Esophagus squamous epithelium (tissue), 5 donors: ENCODE measurements around the gene CTNNA1. TPM values are rescaled to one million over a fixed set of nuclear protein-coding genes. Genes with fewer than 3 reads are reported as not detected.

Experiments used
- DNase-seq: peaks from one replicate; lab custom pipeline; 2025; lab: John Stamatoyannopoulos, UW
- H3K27ac ChIP-seq, 4 donors: fragments of 200-600 bp; sonication (generic); one replicate each; pipeline ENCODE4 v1.5.1; 2016 to 2019; ENCODE audit warnings: mild to moderate bottlenecking in 1 of 4
- H3K27me3 ChIP-seq, 4 donors: fragments of 200-600 bp; sonication (generic); 1 replicate in 3 of 4; 2 replicates in 1 of 4; pipeline versions ENCODE4 v1.5.1 to v1.6.0; 2017 to 2021; ENCODE audit warnings: antibody characterized with exemption in 1 of 4
- H3K36me3 ChIP-seq, 3 donors: fragments of 200-600 bp; sonication (generic); one replicate each; pipeline ENCODE4 v1.5.1; 2016 to 2019
- H3K4me1 ChIP-seq, 3 donors: fragments of 200-600 bp; sonication (generic); one replicate each; pipeline ENCODE4 v1.5.1; 2017 to 2019
- H3K4me3 ChIP-seq, 4 donors: fragments of 200-600 bp; sonication (generic); 1 replicate in 3 of 4; 2 replicates in 1 of 4; pipeline ENCODE4 v1.5.1; 2016 to 2019; ENCODE audit warnings: mild to moderate bottlenecking in 2 of 4, moderate library complexity in 1 of 4
- H3K9me3 ChIP-seq, 3 donors: fragments of 200-600 bp; sonication (generic); one replicate each; pipeline ENCODE4 v1.5.1; 2016 to 2019
- POLR2A ChIP-seq, 4 donors: fragments of 450-650 bp; IDR thresholded peaks; one replicate each; pipeline ENCODE4 v1.6.1; 2017; ENCODE audit warnings: antibody characterized with exemption in 4 of 4, mild to moderate bottlenecking in 4 of 4, moderate library complexity in 3 of 4
- WGBS, 2 donors: methylation state at CpG; one replicate each; pipeline ENCODE4 v1.1.5; 2018; 5-methylcytosine and 5-hydroxymethylcytosine counted together
- intact Hi-C: fragments of 100-400 bp; cut with DNase I; formaldehyde crosslinking; loops from one replicate; pipeline ENCODE4 v1.15.0; 2022
- total RNA-seq, 4 donors: library from RNA; depleted of rRNA; stranded (reverse); fragments of >200 nt; gene quantifications; one replicate each; pipeline ENCODE4 v1.1.0, GENCODE V29; 2016
- TF ChIP-seq, protein P1 (sequence below), 6 experiments: fragments of 450-650 bp in 4 of 6; fragments of 200-600 bp in 2 of 6; sonication (generic) in 2 of 6; IDR thresholded peaks; one replicate each; pipeline ENCODE4 v1.5.1; 2016 to 2019; ENCODE audit warnings: antibody characterized with exemption in 6 of 6, mild to moderate bottlenecking in 4 of 6, moderate library complexity in 4 of 6
- donor health status: DM: yes; HTN: yes; CAD: no.

Gene CTNNA1
- total RNA-seq, 4 donors from 2014 or later, result 293 to 393 (median 348) TPM

DNA sequence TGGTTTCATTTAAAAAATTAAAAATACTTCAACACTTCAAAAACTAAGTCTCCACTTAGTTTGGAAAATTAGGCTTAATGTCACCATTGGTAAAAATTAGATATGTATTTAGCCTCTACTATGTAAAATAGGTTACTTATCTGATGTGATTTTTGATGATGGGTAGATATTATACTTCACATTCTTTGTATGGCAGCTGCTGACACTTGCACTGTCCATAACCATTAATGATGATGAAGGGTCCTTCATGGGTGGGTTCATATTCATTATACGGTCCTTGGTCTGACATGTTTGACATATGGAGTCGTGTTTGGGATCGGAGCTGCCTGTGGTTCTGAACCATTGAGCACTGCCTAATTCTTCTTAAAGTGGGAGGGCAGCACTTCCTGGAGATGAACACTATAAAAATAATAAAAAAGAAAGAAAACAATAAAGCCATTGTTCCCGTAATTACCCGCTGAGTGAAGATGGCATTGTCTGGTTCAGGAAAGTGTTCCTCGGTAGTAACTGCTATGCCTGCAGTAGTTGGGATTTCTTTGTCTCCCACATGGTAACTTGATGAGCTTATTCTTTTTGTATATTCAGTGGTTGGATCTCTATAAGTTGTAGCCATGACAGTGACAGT, 119.7 kb downstream of the CTNNA1 start:
- 72 to 74% methylated on average over 6 of the region's 6 CpGs for WGBS, 2 donors
- H3K36me3 ChIP-seq, result peaks cover 0 to 6% (median 0%) of the 10 kb centered on the region in 3 donors
- no peak for DNase-seq
- TF ChIP-seq, protein P1, sequence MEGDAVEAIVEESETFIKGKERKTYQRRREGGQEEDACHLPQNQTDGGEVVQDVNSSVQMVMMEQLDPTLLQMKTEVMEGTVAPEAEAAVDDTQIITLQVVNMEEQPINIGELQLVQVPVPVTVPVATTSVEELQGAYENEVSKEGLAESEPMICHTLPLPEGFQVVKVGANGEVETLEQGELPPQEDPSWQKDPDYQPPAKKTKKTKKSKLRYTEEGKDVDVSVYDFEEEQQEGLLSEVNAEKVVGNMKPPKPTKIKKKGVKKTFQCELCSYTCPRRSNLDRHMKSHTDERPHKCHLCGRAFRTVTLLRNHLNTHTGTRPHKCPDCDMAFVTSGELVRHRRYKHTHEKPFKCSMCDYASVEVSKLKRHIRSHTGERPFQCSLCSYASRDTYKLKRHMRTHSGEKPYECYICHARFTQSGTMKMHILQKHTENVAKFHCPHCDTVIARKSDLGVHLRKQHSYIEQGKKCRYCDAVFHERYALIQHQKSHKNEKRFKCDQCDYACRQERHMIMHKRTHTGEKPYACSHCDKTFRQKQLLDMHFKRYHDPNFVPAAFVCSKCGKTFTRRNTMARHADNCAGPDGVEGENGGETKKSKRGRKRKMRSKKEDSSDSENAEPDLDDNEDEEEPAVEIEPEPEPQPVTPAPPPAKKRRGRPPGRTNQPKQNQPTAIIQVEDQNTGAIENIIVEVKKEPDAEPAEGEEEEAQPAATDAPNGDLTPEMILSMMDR (IDR thresholded peaks at IDR 0.05), result no peak
- TF ChIP-seq POLR2A (IDR thresholded peaks at IDR 0.05), result no peak
- no peak overlapping the region for H3K4me3 ChIP-seq
- no peaks in the 10 kb centered on the region for H3K27me3 ChIP-seq
- no peak overlapping the region for H3K27ac ChIP-seq
- intact Hi-C loops, result no loop called here
- H3K4me1 ChIP-seq, result peaks cover 22 to 81% (median 41%) of the 10 kb centered on the region in 3 donors
- no peaks in the 10 kb centered on the region for H3K9me3 ChIP-seq

DNA sequence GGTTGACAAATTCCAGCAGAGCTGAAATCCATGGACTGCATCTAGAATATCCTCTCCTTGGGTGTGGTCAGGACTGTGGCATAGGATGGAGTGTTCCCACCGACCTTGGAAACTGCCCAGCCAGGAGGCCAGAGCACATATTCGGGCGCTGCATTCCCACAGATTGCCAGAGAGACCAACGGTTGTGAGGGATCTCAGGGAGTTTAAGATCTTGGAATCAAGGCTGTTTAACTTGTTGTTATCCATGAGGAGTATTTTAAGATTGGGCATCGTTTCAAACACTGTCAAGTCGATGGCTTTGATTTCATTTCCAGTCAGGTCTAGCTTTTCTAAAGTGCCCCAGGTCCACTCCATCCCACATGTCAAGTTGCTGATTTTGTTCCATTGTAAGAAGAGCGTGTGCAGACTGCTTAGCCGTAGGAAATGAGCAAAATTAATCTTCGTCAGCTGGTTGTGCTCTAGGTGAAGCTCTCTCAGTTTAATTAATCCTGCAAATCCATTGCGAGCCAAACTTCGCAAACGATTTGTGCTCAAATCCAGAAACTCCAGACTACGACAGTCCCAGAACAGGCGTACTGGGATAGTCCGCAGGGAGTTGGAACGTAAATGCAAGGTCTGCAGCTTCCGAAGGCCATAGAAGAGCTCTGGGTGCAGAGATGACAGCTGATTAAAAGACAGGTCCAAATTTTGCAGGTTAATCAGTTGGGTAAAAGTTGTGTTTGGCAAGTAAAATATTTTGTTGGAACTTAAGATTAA, 120.4 kb downstream of the CTNNA1 start:
- DNase-seq, result no peak
- Histone ChIP-seq H3K36me3 (no peaks in the 10 kb centered on the region), H3K4me1 (peaks cover 22 to 88% (median 43%) of the 10 kb centered on the region in 3 donors), H3K27me3 (no peaks in the 10 kb centered on the region), H3K27ac (no peak overlapping the region), H3K9me3 (no peaks in the 10 kb centered on the region), H3K4me3 (no peak overlapping the region)
- intact Hi-C loops, result no loop called here
- TF ChIP-seq, protein P1 (IDR thresholded peaks at IDR 0.05), result no peak
- TF ChIP-seq POLR2A (IDR thresholded peaks at IDR 0.05), result no peak
- 52 to 57% methylated on average over 16 of the region's 17 CpGs for WGBS, 2 donors

- no peak for DNase-seq
- intact Hi-C loops, result no loop called here
- TF ChIP-seq, protein P1 (IDR thresholded peaks at IDR 0.05), result no peak
- TF ChIP-seq POLR2A (IDR thresholded peaks at IDR 0.05), result no peak
These were observed 121.0 kb downstream of the CTNNA1 start for GRCh38 chr5:138874241-138874640.

DNA sequence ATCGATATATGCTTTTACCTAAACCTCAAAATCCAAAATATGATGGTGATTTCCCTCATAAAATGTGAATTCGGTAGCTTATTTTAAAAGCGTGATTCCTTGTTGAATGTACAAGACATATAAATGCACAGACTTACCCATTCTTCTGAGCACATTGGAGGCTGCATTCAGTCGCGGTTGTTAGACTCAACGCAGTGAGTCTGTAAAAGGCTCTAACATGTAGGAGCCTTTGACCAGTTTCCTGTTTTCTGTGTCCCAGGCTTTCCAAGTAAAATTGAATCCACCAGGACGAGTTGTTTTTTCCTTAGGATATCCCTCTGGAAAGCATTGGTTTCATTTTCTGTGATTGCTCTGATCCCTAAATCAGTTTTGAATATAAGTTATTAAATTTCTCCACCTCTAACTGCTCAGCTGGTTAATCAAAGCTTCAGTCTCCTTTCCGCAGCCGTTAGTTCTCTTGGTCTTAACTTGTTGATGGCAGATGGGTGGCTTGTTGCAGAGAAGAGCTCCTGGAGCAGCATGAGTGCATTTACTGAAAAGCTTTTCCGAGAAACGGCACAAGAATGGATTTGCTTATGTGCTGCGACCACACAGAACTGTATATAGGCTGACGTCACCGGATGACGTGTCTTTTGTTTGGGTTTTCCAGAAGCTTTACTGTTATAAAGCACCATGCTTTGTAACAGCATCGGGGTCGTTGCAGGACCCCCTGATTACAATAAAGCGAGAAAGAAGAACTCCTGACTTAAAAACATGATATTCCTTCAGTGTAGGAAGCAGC, 121.7 kb downstream of the CTNNA1 start, which contains the start of gene LRRTM2:
Gene LRRTM2 (minus strand): TSS at position 565 of the 781 bp plus-strand sequence. CDS start 424 bp downstream, at position 141.
- H3K9me3 ChIP-seq, result no peaks in the 10 kb centered on the region
- 31 to 34% methylated on average over 16 to 18 of the region's 18 CpGs for WGBS, 2 donors
- TF ChIP-seq, protein P1 (IDR thresholded peaks at IDR 0.05), result no peak
- no peak for TF ChIP-seq POLR2A (IDR thresholded peaks at IDR 0.05)
- no peaks in the 10 kb centered on the region for H3K27me3 ChIP-seq
- H3K27ac ChIP-seq, result peak within 1 kb of the TSS in 1 of 4 donors; percentile 3
- H3K4me1 ChIP-seq, result peaks cover 22 to 81% (median 44%) of the 10 kb centered on the region in 3 donors
- H3K36me3 ChIP-seq, result peaks cover 0 to under 1% (median 0%) of the 10 kb centered on the region in 3 donors
- intact Hi-C loops, result no loop called here
- peak within 1 kb of the TSS in 2 of 4 donors; percentile 16 to 18 for H3K4me3 ChIP-seq
- DNase-seq, result no peak

More at GRCh38 chr5:138874241-138874640, 121.0 kb downstream of the CTNNA1 start:
- Histone ChIP-seq H3K4me1 (peaks cover 22 to 88% (median 44%) of the 10 kb centered on the region in 3 donors), H3K9me3 (no peaks in the 10 kb centered on the region), H3K36me3 (no peaks in the 10 kb centered on the region), H3K27ac (no peak overlapping the region), H3K27me3 (no peaks in the 10 kb centered on the region), H3K4me3 (peak overlapping the region in 1 of 4 donors; percentile 16)
- 25 to 66% methylated on average over 6 of the region's 6 CpGs for WGBS, 2 donors
